ENCODE results near the gene RIMS1.

Gene RIMS1

DNA sequence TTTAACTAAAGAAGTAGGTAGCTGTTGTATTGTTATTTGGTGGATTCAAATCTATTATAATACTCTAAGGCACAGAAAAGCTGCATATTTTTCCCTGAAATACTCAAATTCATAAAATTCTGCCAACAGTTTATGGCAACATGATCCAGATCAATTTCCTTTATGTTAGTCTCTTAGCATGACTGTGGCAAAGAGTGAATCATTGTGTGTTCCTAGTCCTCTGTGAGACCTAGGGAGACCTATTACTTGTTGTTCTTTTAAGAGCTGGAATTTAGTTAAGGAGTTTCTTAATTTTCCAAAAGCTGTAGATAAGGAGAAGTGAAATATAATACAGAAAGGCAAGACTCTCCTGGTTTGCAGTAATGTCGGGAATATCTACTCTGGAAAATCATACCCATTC lies 149.6 kb downstream of the RIMS1 start:
- no peaks in the 10 kb centered on the region for H3K27me3 ChIP-seq (ENCODE audit: control insufficient read depth, insufficient read depth, low read length)

DNA sequence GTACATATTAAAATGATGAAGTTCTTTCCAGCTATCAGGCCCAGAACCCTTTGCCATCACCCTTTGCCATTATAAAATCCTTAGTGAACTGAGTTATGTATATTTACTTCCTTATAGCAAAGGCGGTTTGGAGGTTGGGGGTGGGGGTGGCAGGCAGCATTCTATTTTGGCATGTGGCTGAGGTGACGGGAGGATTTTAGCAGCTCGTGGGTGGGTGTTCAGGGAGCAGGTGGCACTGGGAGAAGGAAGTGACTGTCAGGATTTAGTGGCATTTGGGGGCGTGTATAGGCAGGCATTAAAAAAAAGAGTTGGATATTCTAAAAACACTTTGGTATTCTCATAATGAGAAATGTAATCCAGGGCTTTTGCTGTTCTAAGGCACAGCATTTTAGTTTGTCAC lies 150.7 kb downstream of the RIMS1 start:
- no peak overlapping the region for H3K4me3 ChIP-seq (ENCODE audit: low read depth, low read length)
- peaks cover 8% of the 10 kb centered on the region; the same call in 1 of the 2 replicates for H3K4me1 ChIP-seq (ENCODE audit: control insufficient read depth, insufficient read depth, low read length)
- H3K9ac ChIP-seq (ENCODE audit: low read depth, low read length) = no peak overlapping the region
- no peaks in the 10 kb centered on the region for H3K9me3 ChIP-seq (ENCODE audit: control insufficient read depth, insufficient read depth, low read length)
- H3K27me3 ChIP-seq (ENCODE audit: control insufficient read depth, insufficient read depth, low read length) = no peaks in the 10 kb centered on the region
- H3K36me3 ChIP-seq (ENCODE audit: control insufficient read depth, insufficient read depth, low read length) = no peaks in the 10 kb centered on the region
- H3K27ac ChIP-seq (ENCODE audit: low read depth, low read length) = no peak overlapping the region

More for the DNA sequence above, 149.6 kb downstream of the RIMS1 start:
- Histone ChIP-seq H3K9me3 (ENCODE audit: control insufficient read depth, insufficient read depth, low read length) (no peaks in the 10 kb centered on the region), H3K4me1 (ENCODE audit: control insufficient read depth, insufficient read depth, low read length) (peaks cover 5% of the 10 kb centered on the region; the same call in 1 of the 2 replicates), H3K27ac (ENCODE audit: low read depth, low read length) (no peak overlapping the region), H3K9ac (ENCODE audit: low read depth, low read length) (no peak overlapping the region), H3K36me3 (ENCODE audit: control insufficient read depth, insufficient read depth, low read length) (no peaks in the 10 kb centered on the region), H3K4me3 (ENCODE audit: low read depth, low read length) (no peak overlapping the region)

DNA sequence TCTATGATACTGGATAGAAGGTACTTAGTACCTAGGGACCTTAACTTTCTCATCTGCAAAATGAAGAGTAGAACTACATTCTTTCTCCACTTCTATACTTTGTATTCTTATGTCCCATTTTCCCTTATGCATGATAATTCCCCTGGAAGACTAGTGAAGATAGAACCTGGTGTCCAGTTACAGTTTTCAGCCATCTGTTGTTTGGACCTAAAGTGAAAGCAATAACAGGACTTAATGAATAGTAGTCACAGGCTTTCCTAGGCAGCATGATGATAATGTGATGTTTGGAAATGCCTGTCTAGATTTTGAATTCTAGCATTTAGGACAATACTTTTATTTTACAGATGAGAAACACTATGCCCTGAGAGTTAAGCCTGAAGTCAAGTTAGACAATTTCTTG lies 153.8 kb downstream of the RIMS1 start:
- Histone ChIP-seq H3K4me1 (ENCODE audit: control insufficient read depth, insufficient read depth, low read length) (peaks cover 9% of the 10 kb centered on the region; the same call in 1 of the 2 replicates), H3K36me3 (ENCODE audit: control insufficient read depth, insufficient read depth, low read length) (no peaks in the 10 kb centered on the region), H3K27me3 (ENCODE audit: control insufficient read depth, insufficient read depth, low read length) (no peaks in the 10 kb centered on the region), H3K4me3 (ENCODE audit: low read depth, low read length) (no peak overlapping the region), H3K27ac (ENCODE audit: low read depth, low read length) (no peak overlapping the region), H3K9ac (ENCODE audit: low read depth, low read length) (no peak overlapping the region), H3K9me3 (ENCODE audit: control insufficient read depth, insufficient read depth, low read length) (no peaks in the 10 kb centered on the region)

DNA sequence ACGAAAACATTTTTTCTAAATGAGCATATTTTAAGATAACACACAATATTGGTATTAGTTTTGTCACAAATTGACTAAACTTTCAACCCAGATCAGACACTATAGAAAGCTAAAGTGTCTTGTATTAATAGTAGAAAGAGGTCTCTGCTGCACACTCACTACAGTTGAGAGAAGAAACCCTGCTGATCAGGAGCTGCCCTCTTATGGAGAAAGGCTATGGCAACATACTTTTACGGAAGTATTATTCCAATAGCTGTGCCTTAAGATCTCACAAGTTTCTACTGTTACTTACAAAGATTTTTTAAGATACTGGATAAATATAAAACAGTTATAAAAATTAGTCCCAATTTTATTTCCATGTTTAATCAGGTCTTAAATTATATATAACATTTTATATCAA lies 155.7 kb downstream of the RIMS1 start:
- peaks cover 9% of the 10 kb centered on the region; the same call in 1 of the 2 replicates for H3K4me1 ChIP-seq (ENCODE audit: control insufficient read depth, insufficient read depth, low read length)
- H3K9ac ChIP-seq (ENCODE audit: low read depth, low read length) = no peak overlapping the region
- no peak overlapping the region for H3K4me3 ChIP-seq (ENCODE audit: low read depth, low read length)
- no peaks in the 10 kb centered on the region for H3K27me3 ChIP-seq (ENCODE audit: control insufficient read depth, insufficient read depth, low read length)
- no peaks in the 10 kb centered on the region for H3K9me3 ChIP-seq (ENCODE audit: control insufficient read depth, insufficient read depth, low read length)
- H3K36me3 ChIP-seq (ENCODE audit: control insufficient read depth, insufficient read depth, low read length) = no peaks in the 10 kb centered on the region
- no peak overlapping the region for H3K27ac ChIP-seq (ENCODE audit: low read depth, low read length)

DNA sequence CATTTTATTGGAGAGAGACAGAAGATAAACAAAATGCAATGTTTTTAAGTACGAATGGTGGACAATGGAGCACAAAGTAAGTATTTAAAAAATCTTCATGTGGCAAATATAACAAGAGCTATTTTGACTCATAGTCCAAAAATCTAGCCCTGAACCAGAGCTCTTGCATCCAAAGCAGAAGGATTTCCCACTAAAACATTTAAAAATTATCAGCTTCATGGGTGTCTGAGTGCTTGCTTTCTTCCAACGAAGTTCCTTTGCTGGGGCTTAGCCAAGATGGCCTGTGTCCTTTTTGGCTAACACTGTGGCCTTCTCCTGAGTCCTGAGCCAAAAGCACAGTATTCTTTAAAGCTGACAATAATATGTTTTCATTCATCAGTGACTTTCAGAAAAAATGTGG lies 161.7 kb downstream of the RIMS1 start:
- H3K9ac ChIP-seq (ENCODE audit: low read depth, low read length) = no peak overlapping the region

DNA sequence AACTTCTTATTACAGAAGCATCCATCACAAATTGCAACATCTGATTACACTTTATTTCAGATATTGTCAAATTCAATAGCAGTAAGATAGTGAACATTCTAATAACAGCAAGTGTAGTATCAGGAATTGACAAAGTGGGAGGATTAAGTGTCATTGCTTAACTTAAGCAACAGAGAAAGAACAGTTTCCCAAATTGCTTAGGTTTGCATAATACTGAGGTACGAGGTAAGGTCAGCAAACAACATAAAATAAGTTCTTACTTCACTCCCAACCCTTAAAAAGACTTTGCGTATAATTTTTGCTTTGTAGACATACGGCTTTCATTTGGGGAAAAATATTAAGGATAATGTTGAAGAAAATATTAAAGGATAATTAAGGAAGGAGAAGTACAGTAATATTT lies 163.0 kb downstream of the RIMS1 start:
- no peaks in the 10 kb centered on the region for H3K9me3 ChIP-seq (ENCODE audit: control insufficient read depth, insufficient read depth, low read length)
- no peak overlapping the region for H3K4me3 ChIP-seq (ENCODE audit: low read depth, low read length)
- no peak overlapping the region for H3K9ac ChIP-seq (ENCODE audit: low read depth, low read length)
- no peak overlapping the region for H3K27ac ChIP-seq (ENCODE audit: low read depth, low read length)
- no peaks in the 10 kb centered on the region for H3K4me1 ChIP-seq (ENCODE audit: control insufficient read depth, insufficient read depth, low read length)
- no peaks in the 10 kb centered on the region for H3K27me3 ChIP-seq (ENCODE audit: control insufficient read depth, insufficient read depth, low read length)
- no peaks in the 10 kb centered on the region for H3K36me3 ChIP-seq (ENCODE audit: control insufficient read depth, insufficient read depth, low read length)

More for the DNA sequence above, 161.7 kb downstream of the RIMS1 start:
- Histone ChIP-seq H3K4me3 (ENCODE audit: low read depth, low read length) (no peak overlapping the region), H3K27me3 (ENCODE audit: control insufficient read depth, insufficient read depth, low read length) (no peaks in the 10 kb centered on the region), H3K9me3 (ENCODE audit: control insufficient read depth, insufficient read depth, low read length) (no peaks in the 10 kb centered on the region), H3K27ac (ENCODE audit: low read depth, low read length) (no peak overlapping the region), H3K4me1 (ENCODE audit: control insufficient read depth, insufficient read depth, low read length) (no peaks in the 10 kb centered on the region), H3K36me3 (ENCODE audit: control insufficient read depth, insufficient read depth, low read length) (no peaks in the 10 kb centered on the region)

DNA sequence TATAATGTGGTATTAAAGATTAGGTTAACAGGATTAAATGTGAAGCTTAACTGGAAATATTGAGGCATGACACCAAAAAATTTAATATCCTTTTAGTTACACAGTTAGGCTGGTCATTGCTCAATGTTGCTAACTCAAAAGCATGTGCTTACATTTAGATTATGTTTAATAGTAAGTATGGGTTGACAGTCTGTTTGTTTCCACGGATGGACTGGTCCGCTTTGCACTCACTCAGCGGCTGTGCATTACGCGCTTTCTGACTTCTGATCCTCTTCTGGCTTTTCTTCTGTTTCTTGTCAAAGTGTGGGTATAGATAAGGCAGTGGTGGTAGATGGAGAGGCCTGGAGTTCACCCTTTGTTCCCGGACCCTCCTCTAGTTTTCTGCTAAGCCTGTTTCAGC lies 174.9 kb downstream of the RIMS1 start:
- H3K4me3 ChIP-seq (ENCODE audit: low read depth, low read length) = no peak overlapping the region
- H3K27me3 ChIP-seq (ENCODE audit: control insufficient read depth, insufficient read depth, low read length) = no peaks in the 10 kb centered on the region
- H3K4me1 ChIP-seq (ENCODE audit: control insufficient read depth, insufficient read depth, low read length) = no peaks in the 10 kb centered on the region
- H3K36me3 ChIP-seq (ENCODE audit: control insufficient read depth, insufficient read depth, low read length) = no peaks in the 10 kb centered on the region
- H3K9me3 ChIP-seq (ENCODE audit: control insufficient read depth, insufficient read depth, low read length) = no peaks in the 10 kb centered on the region
- H3K27ac ChIP-seq (ENCODE audit: low read depth, low read length) = no peak overlapping the region
- H3K9ac ChIP-seq (ENCODE audit: low read depth, low read length) = no peak overlapping the region

DNA sequence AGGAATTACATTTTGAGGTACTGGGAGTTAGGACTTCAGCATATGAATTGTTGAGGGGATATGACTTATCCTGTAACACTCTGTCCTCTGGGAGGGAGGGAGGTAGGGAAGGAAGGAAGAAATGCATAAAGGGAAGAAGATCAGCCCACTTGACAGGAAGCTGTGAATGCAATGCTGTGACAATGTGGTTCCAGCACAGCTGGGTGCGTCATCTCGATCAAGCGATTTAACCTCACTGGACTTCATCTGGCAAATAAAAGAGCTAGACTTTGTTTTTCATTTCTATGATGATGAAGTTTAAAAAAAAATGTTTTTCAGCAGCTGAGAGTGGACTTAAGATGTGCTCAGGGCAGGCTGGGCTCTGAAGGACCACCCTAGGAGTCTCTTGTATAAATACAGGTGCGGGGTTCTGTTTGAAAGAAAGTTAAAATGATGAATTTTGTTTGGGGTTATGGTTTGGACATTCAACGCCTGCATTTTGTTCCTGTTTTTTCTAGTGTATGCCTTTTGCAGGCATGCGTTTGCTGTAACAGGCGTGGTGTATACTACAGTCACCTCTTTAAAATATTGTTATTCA lies 178.1 kb downstream of the RIMS1 start:
- H3K27ac ChIP-seq (ENCODE audit: low read depth, low read length) = no peak overlapping the region
- H3K4me1 ChIP-seq (ENCODE audit: control insufficient read depth, insufficient read depth, low read length) = no peaks in the 10 kb centered on the region
- H3K36me3 ChIP-seq (ENCODE audit: control insufficient read depth, insufficient read depth, low read length) = no peaks in the 10 kb centered on the region
- H3K27me3 ChIP-seq (ENCODE audit: control insufficient read depth, insufficient read depth, low read length) = no peaks in the 10 kb centered on the region
- no peak overlapping the region for H3K4me3 ChIP-seq (ENCODE audit: low read depth, low read length)
- H3K9me3 ChIP-seq (ENCODE audit: control insufficient read depth, insufficient read depth, low read length) = no peaks in the 10 kb centered on the region
- H3K9ac ChIP-seq (ENCODE audit: low read depth, low read length) = no peak overlapping the region

DNA sequence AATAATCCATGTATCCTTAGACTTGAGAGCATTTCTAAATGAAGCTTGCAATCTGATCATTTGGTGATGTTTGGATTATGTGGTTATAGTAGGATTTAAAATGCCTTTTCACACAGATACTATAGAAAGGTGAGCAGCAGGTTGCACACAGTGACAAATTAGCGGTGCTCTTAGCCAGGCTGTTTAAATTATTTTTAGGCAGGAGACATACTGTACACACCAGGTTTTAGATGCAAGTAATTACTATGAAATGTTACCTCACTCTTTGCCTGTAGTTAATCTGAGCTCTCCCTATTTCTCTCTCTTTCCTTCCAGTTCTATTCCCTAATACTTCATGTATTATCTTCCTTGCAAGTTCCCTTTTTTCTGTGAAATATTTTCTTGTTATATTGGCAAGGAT lies 191.7 kb downstream of the RIMS1 start:
- Histone ChIP-seq H3K4me1 (ENCODE audit: control insufficient read depth, insufficient read depth, low read length) (peaks cover 10% of the 10 kb centered on the region), H3K9ac (ENCODE audit: low read depth, low read length) (no peak overlapping the region), H3K27me3 (ENCODE audit: control insufficient read depth, insufficient read depth, low read length) (no peaks in the 10 kb centered on the region), H3K36me3 (ENCODE audit: control insufficient read depth, insufficient read depth, low read length) (no peaks in the 10 kb centered on the region), H3K27ac (ENCODE audit: low read depth, low read length) (no peak overlapping the region), H3K4me3 (ENCODE audit: low read depth, low read length) (no peak overlapping the region), H3K9me3 (ENCODE audit: control insufficient read depth, insufficient read depth, low read length) (no peaks in the 10 kb centered on the region)

DNA sequence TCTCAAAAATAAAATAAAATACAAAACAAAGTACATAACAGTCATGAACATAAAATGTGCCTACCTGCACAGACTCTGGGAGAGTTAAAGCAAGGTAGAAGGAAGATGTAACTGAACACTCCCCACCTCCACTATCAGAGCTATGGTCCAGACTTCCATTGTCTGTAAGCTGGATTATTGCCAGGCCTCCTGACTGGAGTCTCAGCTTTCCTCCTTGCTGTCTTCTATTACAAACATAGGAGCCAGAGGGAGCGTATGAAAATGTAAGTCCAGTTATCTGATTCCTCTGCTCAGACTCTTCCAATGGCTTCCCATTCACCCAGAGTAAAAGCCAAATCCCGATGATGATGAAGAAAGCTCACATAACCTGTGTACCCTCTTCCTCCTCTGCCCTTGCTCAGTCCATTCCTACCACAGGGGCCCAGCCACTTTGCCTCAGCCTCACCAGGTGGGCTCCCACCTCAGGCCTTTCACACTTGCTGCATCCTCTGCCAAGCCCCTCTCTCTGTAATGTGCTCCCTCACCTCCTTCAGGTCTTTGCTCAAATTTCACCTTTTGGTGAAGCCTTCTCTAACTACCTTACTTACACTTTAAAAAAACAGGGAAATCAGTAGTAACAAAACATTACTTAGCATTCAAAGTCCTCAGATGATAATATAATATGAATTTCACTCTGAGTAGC lies 194.1 kb downstream of the RIMS1 start:
- H3K9ac ChIP-seq (ENCODE audit: low read depth, low read length) = no peak overlapping the region
- H3K4me1 ChIP-seq (ENCODE audit: control insufficient read depth, insufficient read depth, low read length) = peaks cover 13% of the 10 kb centered on the region
- no peak overlapping the region for H3K27ac ChIP-seq (ENCODE audit: low read depth, low read length)
- H3K36me3 ChIP-seq (ENCODE audit: control insufficient read depth, insufficient read depth, low read length) = no peaks in the 10 kb centered on the region
- H3K27me3 ChIP-seq (ENCODE audit: control insufficient read depth, insufficient read depth, low read length) = no peaks in the 10 kb centered on the region
- no peaks in the 10 kb centered on the region for H3K9me3 ChIP-seq (ENCODE audit: control insufficient read depth, insufficient read depth, low read length)
- no peak overlapping the region for H3K4me3 ChIP-seq (ENCODE audit: low read depth, low read length)

DNA sequence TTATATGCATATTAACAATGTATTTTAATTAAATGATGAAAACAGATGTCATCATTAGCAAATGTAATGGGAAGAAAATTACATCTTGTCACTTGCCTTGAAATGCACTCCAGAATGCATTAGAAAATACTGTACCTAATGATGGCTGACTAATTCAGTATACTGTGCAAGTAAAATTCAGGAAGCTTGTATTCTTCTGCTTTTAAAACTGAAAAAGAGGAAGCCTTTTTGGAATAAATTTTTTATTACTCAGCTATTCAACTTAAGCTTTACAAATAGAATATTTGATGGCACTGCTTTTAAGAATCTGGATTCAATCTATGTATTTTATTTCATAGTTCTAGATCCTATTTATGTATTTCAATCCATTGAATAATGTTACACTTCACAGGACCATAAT lies 195.5 kb downstream of the RIMS1 start:
- Histone ChIP-seq H3K27ac (ENCODE audit: low read depth, low read length) (no peak overlapping the region), H3K27me3 (ENCODE audit: control insufficient read depth, insufficient read depth, low read length) (no peaks in the 10 kb centered on the region)

More for the DNA sequence above, 195.5 kb downstream of the RIMS1 start:
- no peak overlapping the region for H3K9ac ChIP-seq (ENCODE audit: low read depth, low read length)
- H3K4me3 ChIP-seq (ENCODE audit: low read depth, low read length) = no peak overlapping the region
- peaks cover 17% of the 10 kb centered on the region for H3K4me1 ChIP-seq (ENCODE audit: control insufficient read depth, insufficient read depth, low read length)
- H3K36me3 ChIP-seq (ENCODE audit: control insufficient read depth, insufficient read depth, low read length) = no peaks in the 10 kb centered on the region
- no peaks in the 10 kb centered on the region for H3K9me3 ChIP-seq (ENCODE audit: control insufficient read depth, insufficient read depth, low read length)
